Measurements from ENCODE around the gene WDR36. TPM values are rescaled to one million over a fixed set of nuclear protein-coding genes. Genes with fewer than 3 reads are reported as not detected.

WDR36 gene
- total and polyA plus RNA-seq, 2 of the 13 experiments (the other 11 are each of a cell fraction or from before 2014, with no cell fraction given): 18.2 to 40.6 TPM

- TF ChIP-seq ZNF362 (CRISPR knock-in tag; IDR thresholded peaks at IDR 0.05; ENCODE audit: borderline replicate concordance): peak; percentile 54; the same call in 1 of the 2 replicates
- 0 out of 2 replicates have a peak, but pooled peaks have one; percentile 2 for TF ChIP-seq BHLHE40 (IDR thresholded peaks at IDR 0.05; ENCODE audit: low read length)
- 0 out of 2 replicates have a peak, but pooled peaks have one; percentile 51 for TF ChIP-seq ZNF530 (CRISPR knock-in tag; IDR thresholded peaks at IDR 0.05; ENCODE audit: low read depth)
- peak; percentile 95 for TF ChIP-seq KLF12 (CRISPR knock-in tag; IDR thresholded peaks at IDR 0.05; ENCODE audit: borderline replicate concordance)
- peak; percentile 99 for TF ChIP-seq ZNF878 (CRISPR knock-in tag; IDR thresholded peaks at IDR 0.05)
- peak; percentile 87; the same call in 1 of the 2 replicates for TF ChIP-seq FIP1L1 (IDR thresholded peaks at IDR 0.05; ENCODE audit: borderline replicate concordance, insufficient read depth, low read depth, low read length)
- TF ChIP-seq ZNF318 (CRISPR knock-in tag; IDR thresholded peaks at IDR 0.05): peak; percentile 95
- peak; percentile 94 for TF ChIP-seq ZMAT3 (CRISPR knock-in tag; conservative IDR thresholded peaks at IDR 0.05)
- peak; percentile 91 for TF ChIP-seq SOX13 (IDR thresholded peaks at IDR 0.05)
- peak in 1 of 2 experiments; percentile 95; a peak in 2 of 4 replicates for TF ChIP-seq SOX13 (CRISPR knock-in tag; conservative IDR thresholded peaks at IDR 0.05 in 1 of 2, IDR thresholded peaks at IDR 0.05 in 1 of 2)
- no peak for TF ChIP-seq GTF2F1 (IDR thresholded peaks at IDR 0.05; ENCODE audit: low read length)
- TF ChIP-seq RBFOX2 (IDR thresholded peaks at IDR 0.05; ENCODE audit: low read depth, low read length): peak; percentile 70
- TF ChIP-seq ZFP1 (CRISPR knock-in tag; IDR thresholded peaks at IDR 0.05): peak; percentile 95; the same call in 1 of the 2 replicates
- TF ChIP-seq RNF2 (conservative IDR thresholded peaks at IDR 0.05; ENCODE audit: low read depth): peak; percentile 96
- peak; percentile 92 for TF ChIP-seq CREM (IDR thresholded peaks at IDR 0.05)
- no peak for TF ChIP-seq CREM (CRISPR knock-in tag; IDR thresholded peaks at IDR 0.05)
- no peak for TF ChIP-seq ZFP36L2 (CRISPR knock-in tag; IDR thresholded peaks at IDR 0.05)
- peak; percentile 97 for TF ChIP-seq CBX1 (IDR thresholded peaks at IDR 0.05; ENCODE audit: low read depth)
- no peak for TF ChIP-seq DPF2 (CRISPR knock-in tag; IDR thresholded peaks at IDR 0.05; ENCODE audit: borderline replicate concordance, low read depth)
- TF ChIP-seq PAX8 (CRISPR knock-in tag; IDR thresholded peaks at IDR 0.05; ENCODE audit: borderline replicate concordance): peak; percentile 69; the same call in 1 of the 2 replicates
- peak; percentile 91 for TF ChIP-seq TP53 (CRISPR knock-in tag; conservative IDR thresholded peaks at IDR 0.05)
- TF ChIP-seq MATR3 (CRISPR knock-in tag; IDR thresholded peaks at IDR 0.05): no peak
These were observed at the start of gene WDR36 (continued) for GRCh38 chr5:111092062-111092853.
